Activated naive CD4-positive, alpha-beta T cell treated with anti-CD3 and anti-CD28 coated beads, Interleukin-2, amount 50 U/mL, for 24 hours (primary cell): ENCODE results near the gene ATG7.
"Not testable (repeated sequence)": the region's sequence is repeated elsewhere in the genome, so short reads cannot be mapped to it uniquely, and the experiment has no call there.

Source experiments
- H3K27ac Mint-ChIP-seq: one replicate; pipeline ENCODE4 v1.8.0; 2021; ENCODE audit warnings: mild to moderate bottlenecking, mixed read lengths
- H3K27me3 Mint-ChIP-seq: one replicate; pipeline ENCODE4 v1.8.0; 2021; ENCODE audit warnings: mixed read lengths
- H3K36me3 Mint-ChIP-seq: one replicate; pipeline ENCODE4 v1.8.0; 2021; ENCODE audit warnings: mixed read lengths
- H3K4me1 Mint-ChIP-seq: one replicate; pipeline ENCODE4 v1.8.0; 2021; ENCODE audit warnings: mixed read lengths
- H3K4me3 Mint-ChIP-seq: one replicate; pipeline ENCODE4 v1.8.0; 2021; ENCODE audit warnings: mild to moderate bottlenecking, mixed read lengths
- H3K9me3 Mint-ChIP-seq: one replicate; pipeline ENCODE4 v1.8.0; 2021; ENCODE audit warnings: mixed read lengths

Gene ATG7

GRCh38 chr3:11513125-11513816 lies 241.1 kb downstream of the ATG7 start:
- H3K9me3 Mint-ChIP-seq, H3K4me1 Mint-ChIP-seq, H3K27ac Mint-ChIP-seq, H3K27me3 Mint-ChIP-seq, H3K4me3 Mint-ChIP-seq: not testable (repeated sequence)
- H3K36me3 Mint-ChIP-seq, result peaks cover 11% of the 10 kb centered on the region

GRCh38 chr3:11513817-11514135 lies 241.6 kb downstream of the ATG7 start:
- Mint-ChIP-seq H3K4me1 (peaks cover 3% of the 10 kb centered on the region), H3K27me3 (no peaks in the 10 kb centered on the region), H3K36me3 (peaks cover 11% of the 10 kb centered on the region), H3K27ac (no peak overlapping the region), H3K4me3 (no peak overlapping the region), H3K9me3 (no peaks in the 10 kb centered on the region)

- no peak overlapping the region for H3K4me3 Mint-ChIP-seq
- H3K27me3 Mint-ChIP-seq, result no peaks in the 10 kb centered on the region
- no peak overlapping the region for H3K27ac Mint-ChIP-seq
- H3K9me3 Mint-ChIP-seq, result no peaks in the 10 kb centered on the region
- peaks cover 14% of the 10 kb centered on the region for H3K36me3 Mint-ChIP-seq
- peaks cover 3% of the 10 kb centered on the region for H3K4me1 Mint-ChIP-seq
Measured at GRCh38 chr3:11514191-11514821, 242.1 kb downstream of the ATG7 start.

- Mint-ChIP-seq H3K9me3 (no peaks in the 10 kb centered on the region), H3K4me1 (no peaks in the 10 kb centered on the region), H3K27ac (no peak overlapping the region), H3K4me3 (no peak overlapping the region), H3K27me3 (no peaks in the 10 kb centered on the region), H3K36me3 (peaks cover 8% of the 10 kb centered on the region)
Measured at GRCh38 chr3:11517601-11518000, 245.4 kb downstream of the ATG7 start.

- no peak overlapping the region for H3K27ac Mint-ChIP-seq
- H3K36me3 Mint-ChIP-seq, result peaks cover 9% of the 10 kb centered on the region
- H3K4me1 Mint-ChIP-seq, result peaks cover 7% of the 10 kb centered on the region
Measured at GRCh38 chr3:11521167-11521566, 249.0 kb downstream of the ATG7 start.

GRCh38 chr3:11522398-11522715 lies 250.2 kb downstream of the ATG7 start:
- H3K4me3 Mint-ChIP-seq, result no peak overlapping the region
- H3K27ac Mint-ChIP-seq, result no peak overlapping the region
- peaks cover 7% of the 10 kb centered on the region for H3K4me1 Mint-ChIP-seq
- peaks cover 9% of the 10 kb centered on the region for H3K36me3 Mint-ChIP-seq
- no peaks in the 10 kb centered on the region for H3K27me3 Mint-ChIP-seq
- no peaks in the 10 kb centered on the region for H3K9me3 Mint-ChIP-seq

More at GRCh38 chr3:11521167-11521566, 249.0 kb downstream of the ATG7 start:
- Mint-ChIP-seq H3K4me3 (no peak overlapping the region), H3K27me3 (no peaks in the 10 kb centered on the region), H3K9me3 (no peaks in the 10 kb centered on the region)

- Mint-ChIP-seq H3K27ac (no peak overlapping the region), H3K4me1 (peaks cover 7% of the 10 kb centered on the region), H3K27me3 (no peaks in the 10 kb centered on the region), H3K9me3 (no peaks in the 10 kb centered on the region), H3K4me3 (no peak overlapping the region), H3K36me3 (peaks cover 9% of the 10 kb centered on the region)
Measured at GRCh38 chr3:11522953-11523571, 250.9 kb downstream of the ATG7 start.

- Mint-ChIP-seq H3K27me3 (no peaks in the 10 kb centered on the region), H3K4me3 (no peak overlapping the region)
Measured at GRCh38 chr3:11523572-11524101, 251.4 kb downstream of the ATG7 start.

GRCh38 chr3:11526121-11526520 lies 253.9 kb downstream of the ATG7 start:
- not testable (repeated sequence) for H3K4me3 Mint-ChIP-seq, H3K27ac Mint-ChIP-seq, H3K9me3 Mint-ChIP-seq, H3K27me3 Mint-ChIP-seq, H3K36me3 Mint-ChIP-seq, H3K4me1 Mint-ChIP-seq

More at GRCh38 chr3:11523572-11524101, 251.4 kb downstream of the ATG7 start:
- peaks cover 7% of the 10 kb centered on the region for H3K4me1 Mint-ChIP-seq
- H3K27ac Mint-ChIP-seq, result no peak overlapping the region
- H3K9me3 Mint-ChIP-seq, result no peaks in the 10 kb centered on the region
- H3K36me3 Mint-ChIP-seq, result peaks cover 9% of the 10 kb centered on the region

- Mint-ChIP-seq H3K27ac (no peak overlapping the region), H3K4me1 (no peaks in the 10 kb centered on the region), H3K4me3 (no peak overlapping the region), H3K9me3 (no peaks in the 10 kb centered on the region), H3K27me3 (no peaks in the 10 kb centered on the region), H3K36me3 (no peaks in the 10 kb centered on the region)
Measured at GRCh38 chr3:11529281-11529680, 257.1 kb downstream of the ATG7 start.

- H3K9me3 Mint-ChIP-seq, result no peaks in the 10 kb centered on the region
- H3K4me3 Mint-ChIP-seq, result no peak overlapping the region
- H3K36me3 Mint-ChIP-seq, result no peaks in the 10 kb centered on the region
- no peaks in the 10 kb centered on the region for H3K27me3 Mint-ChIP-seq
- no peak overlapping the region for H3K27ac Mint-ChIP-seq
- no peaks in the 10 kb centered on the region for H3K4me1 Mint-ChIP-seq
Measured at GRCh38 chr3:11530153-11530721, 258.0 kb downstream of the ATG7 start.

GRCh38 chr3:11532931-11533391 lies 260.8 kb downstream of the ATG7 start:
- Mint-ChIP-seq H3K4me1 (no peaks in the 10 kb centered on the region), H3K27ac (no peak overlapping the region), H3K4me3 (no peak overlapping the region), H3K36me3 (no peaks in the 10 kb centered on the region), H3K27me3 (no peaks in the 10 kb centered on the region), H3K9me3 (no peaks in the 10 kb centered on the region)

- Mint-ChIP-seq H3K27ac (no peak overlapping the region), H3K9me3 (no peaks in the 10 kb centered on the region), H3K27me3 (no peaks in the 10 kb centered on the region), H3K36me3 (no peaks in the 10 kb centered on the region), H3K4me1 (no peaks in the 10 kb centered on the region), H3K4me3 (no peak overlapping the region)
Measured at GRCh38 chr3:11534011-11534792, 262.0 kb downstream of the ATG7 start.

- H3K27me3 Mint-ChIP-seq, result no peaks in the 10 kb centered on the region
Measured at GRCh38 chr3:11534793-11535101, 262.6 kb downstream of the ATG7 start.

GRCh38 chr3:11535243-11535960 lies 263.2 kb downstream of the ATG7 start:
- no peaks in the 10 kb centered on the region for H3K4me1 Mint-ChIP-seq
- peaks cover 3% of the 10 kb centered on the region for H3K36me3 Mint-ChIP-seq
- H3K27ac Mint-ChIP-seq, result no peak overlapping the region
- no peaks in the 10 kb centered on the region for H3K9me3 Mint-ChIP-seq
- H3K27me3 Mint-ChIP-seq, result no peaks in the 10 kb centered on the region
- no peak overlapping the region for H3K4me3 Mint-ChIP-seq

More at GRCh38 chr3:11534793-11535101, 262.6 kb downstream of the ATG7 start:
- Mint-ChIP-seq H3K36me3 (peaks cover 2% of the 10 kb centered on the region), H3K4me3 (no peak overlapping the region), H3K9me3 (no peaks in the 10 kb centered on the region), H3K27ac (no peak overlapping the region), H3K4me1 (no peaks in the 10 kb centered on the region)
